Activated CD8-positive, alpha-beta memory T cell treated with anti-CD3 and anti-CD28 coated beads, Interleukin-2, amount 50 U/mL, for 24 hours (primary cell): ENCODE results near the gene ZNF57.
"Not testable (repeated sequence)": the region's sequence is repeated elsewhere in the genome, so short reads cannot be mapped to it uniquely, and the experiment has no call there.

ENCODE experiments used
- DNase-seq: peaks from one replicate; pipeline ENCODE4 v3.0.0-alpha.2; 2020; ENCODE audit errors: extremely low read depth

The ZNF57 gene

GRCh38 chr19:2896694-2897093 lies 4.0 kb upstream of the ZNF57 start:
- no peak for DNase-seq

- DNase-seq: no peak
Measured at GRCh38 chr19:2902590-2903218, 2.0 kb downstream of the ZNF57 start.

- DNase-seq: not testable (repeated sequence)
Measured at GRCh38 chr19:2903326-2903725, 2.6 kb downstream of the ZNF57 start.

GRCh38 chr19:2905918-2906519 lies 5.3 kb downstream of the ZNF57 start:
- DNase-seq: no peak

GRCh38 chr19:2906631-2907195 lies 6.0 kb downstream of the ZNF57 start:
- DNase-seq: no peak

- no peak for DNase-seq
Measured at GRCh38 chr19:2912306-2912705, 11.6 kb downstream of the ZNF57 start.

GRCh38 chr19:2917275-2918184 lies 16.8 kb downstream of the ZNF57 start:
- DNase-seq: no peak

- no peak for DNase-seq
Measured at GRCh38 chr19:2922987-2923386, 22.3 kb downstream of the ZNF57 start.

- no peak for DNase-seq
Measured at GRCh38 chr19:2923510-2923909, 22.8 kb downstream of the ZNF57 start.

- no peak for DNase-seq
Measured at GRCh38 chr19:2926341-2927031, 25.8 kb downstream of the ZNF57 start.

- DNase-seq: no peak
Measured at GRCh38 chr19:2927032-2927430, 26.3 kb downstream of the ZNF57 start.

- DNase-seq: no peak
Measured at GRCh38 chr19:2933490-2933910, 32.8 kb downstream of the ZNF57 start.

- not testable (repeated sequence) for DNase-seq
Measured at GRCh38 chr19:2935863-2936262, 35.1 kb downstream of the ZNF57 start.

- no peak for DNase-seq
Measured at GRCh38 chr19:2942928-2943640, 42.4 kb downstream of the ZNF57 start.

GRCh38 chr19:2944403-2944774 lies 43.7 kb downstream of the ZNF57 start:
- DNase-seq: no peak

GRCh38 chr19:2944775-2945574 lies 44.2 kb downstream of the ZNF57 start, which contains the start of gene ZNF77:
Gene ZNF77, minus strand, starts transcription at chr19:2944971. Its CDS starts 131 bp downstream, at chr19:2944840.
- DNase-seq: peak; percentile 98

GRCh38 chr19:2945575-2946184 lies 45.0 kb downstream of the ZNF57 start:
- DNase-seq: no peak

- no peak for DNase-seq
Measured at GRCh38 chr19:2949939-2950285, 49.2 kb downstream of the ZNF57 start.

GRCh38 chr19:2950286-2951124 lies 49.8 kb downstream of the ZNF57 start:
- DNase-seq: peak; percentile 100
